HCEC 1CT (cell line): Measurements from ENCODE around the gene MPI.
"Not testable (repeated sequence)": the region's sequence is repeated elsewhere in the genome, so short reads cannot be mapped to it uniquely, and the experiment has no call there.

Experiments used
- DNase-seq: peaks from one replicate; pipeline ENCODE4 v3.0.0-alpha.2; 2017

Gene MPI

GRCh38 chr15:74864296-74864695 is 25.5 kb upstream of the MPI start:
- DNase-seq, result no peak

GRCh38 chr15:74865316-74865715 is 24.5 kb upstream of the MPI start:
- no peak for DNase-seq

- peak; percentile 71 for DNase-seq
These were observed 23.8 kb upstream of the MPI start for GRCh38 chr15:74866090-74866489.

GRCh38 chr15:74867466-74868038 is 22.3 kb upstream of the MPI start:
- no peak for DNase-seq

GRCh38 chr15:74868059-74868458 is 21.8 kb upstream of the MPI start:
- no peak for DNase-seq

- DNase-seq, result no peak
These were observed 20.5 kb upstream of the MPI start for GRCh38 chr15:74869372-74869725.

GRCh38 chr15:74869726-74870407 is 20.0 kb upstream of the MPI start:
- DNase-seq, result peak; percentile 33

- DNase-seq, result no peak
These were observed 19.2 kb upstream of the MPI start for GRCh38 chr15:74870436-74871215.

GRCh38 chr15:74872702-74873035 is 17.2 kb upstream of the MPI start:
- DNase-seq, result no peak

GRCh38 chr15:74873036-74873755 is 16.6 kb upstream of the MPI start, which contains the start of gene SCAMP2:
TSS of gene SCAMP2 (minus strand) at chr15:74873365. CDS start at chr15:74873255, 110 bp downstream.
- DNase-seq, result peak; percentile 93

- no peak for DNase-seq
These were observed 16.0 kb upstream of the MPI start for GRCh38 chr15:74873756-74874424.

- DNase-seq, result no peak
These were observed 11.6 kb upstream of the MPI start for GRCh38 chr15:74878273-74878672.

GRCh38 chr15:74882528-74882927 is 7.3 kb upstream of the MPI start:
- no peak for DNase-seq

GRCh38 chr15:74884428-74885223 is 5.2 kb upstream of the MPI start:
- no peak for DNase-seq

- DNase-seq, result no peak
These were observed 4.4 kb upstream of the MPI start for GRCh38 chr15:74885461-74885860.

- not testable (repeated sequence) for DNase-seq
These were observed 2.2 kb upstream of the MPI start for GRCh38 chr15:74887537-74888193.

GRCh38 chr15:74888716-74889115 is 1.1 kb upstream of the MPI start:
- no peak for DNase-seq

GRCh38 chr15:74889390-74889882 is 406 bp upstream of the MPI start:
- peak; percentile 8 for DNase-seq

- no peak for DNase-seq
These were observed 771 bp downstream of the MPI start for GRCh38 chr15:74890665-74890960.

GRCh38 chr15:74891469-74891868 is 1.6 kb downstream of the MPI start:
- no peak for DNase-seq

GRCh38 chr15:74892313-74892712 is 2.5 kb downstream of the MPI start:
- no peak for DNase-seq

- no peak for DNase-seq
These were observed 3.1 kb downstream of the MPI start for GRCh38 chr15:74892931-74893330.
